ENCODE data around the gene USO1. TPM values are rescaled to one million over a fixed set of nuclear protein-coding genes. Genes with fewer than 3 reads are reported as not detected.
"Not testable (repeated sequence)": the region's sequence is repeated elsewhere in the genome, so short reads cannot be mapped to it uniquely, and the experiment has no call there.

USO1 gene
- total RNA-seq, 1 experiment from 2014 or later: 136 TPM

DNA sequence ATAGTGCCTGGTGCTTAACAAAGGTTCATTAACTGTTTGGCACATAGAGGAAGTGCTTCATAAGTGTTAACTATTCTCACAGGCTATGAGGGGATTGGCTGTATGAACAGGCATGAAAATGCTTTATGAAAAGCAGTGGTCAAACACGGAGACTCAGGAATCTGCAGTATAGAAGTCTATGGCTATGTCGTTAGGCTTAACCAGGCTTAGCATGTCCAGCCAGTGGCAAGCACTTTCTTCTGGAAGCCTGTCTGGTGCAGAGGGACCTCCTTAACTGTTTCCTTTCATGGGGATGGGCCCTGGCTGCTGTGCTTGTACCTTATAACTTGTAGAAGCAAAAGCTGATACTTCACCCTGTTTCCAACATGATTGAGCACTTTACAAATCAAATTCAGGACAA lies 99.4 kb downstream of the USO1 start:
- no peaks in the 10 kb centered on the region for H3K27me3 ChIP-seq (ENCODE audit: control insufficient read depth, insufficient read depth, low read length)
- no peaks in the 10 kb centered on the region for H3K36me3 ChIP-seq (replicated peaks; ENCODE audit: control insufficient read depth, insufficient read depth, low read length)
- DNase-seq: no peak
- no peak overlapping the region for H3K4me3 ChIP-seq (ENCODE audit: insufficient read depth, low read depth, low read length)

DNA sequence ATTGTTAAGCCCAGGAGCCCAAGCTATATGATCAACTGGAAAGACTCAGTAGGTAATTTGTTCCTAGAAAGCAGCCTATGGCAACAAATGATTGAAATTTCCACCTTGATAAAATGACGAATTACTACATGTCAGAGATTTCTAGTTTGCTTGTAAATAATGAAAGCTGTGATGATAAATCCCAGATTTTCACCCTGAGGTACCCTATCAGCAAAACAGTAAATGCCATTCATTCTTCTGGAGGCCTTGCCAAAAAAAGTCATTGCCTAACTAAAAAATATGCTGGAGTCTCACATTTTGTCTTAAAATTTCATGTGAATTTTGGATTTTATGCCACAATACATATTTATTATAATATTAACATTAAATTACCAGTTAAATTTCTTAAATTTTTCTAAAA lies 106.5 kb downstream of the USO1 start:
- no peaks in the 10 kb centered on the region for H3K27me3 ChIP-seq (ENCODE audit: control insufficient read depth, insufficient read depth, low read length)
- no peaks in the 10 kb centered on the region for H3K36me3 ChIP-seq (replicated peaks; ENCODE audit: control insufficient read depth, insufficient read depth, low read length)
- DNase-seq: no peak

DNA sequence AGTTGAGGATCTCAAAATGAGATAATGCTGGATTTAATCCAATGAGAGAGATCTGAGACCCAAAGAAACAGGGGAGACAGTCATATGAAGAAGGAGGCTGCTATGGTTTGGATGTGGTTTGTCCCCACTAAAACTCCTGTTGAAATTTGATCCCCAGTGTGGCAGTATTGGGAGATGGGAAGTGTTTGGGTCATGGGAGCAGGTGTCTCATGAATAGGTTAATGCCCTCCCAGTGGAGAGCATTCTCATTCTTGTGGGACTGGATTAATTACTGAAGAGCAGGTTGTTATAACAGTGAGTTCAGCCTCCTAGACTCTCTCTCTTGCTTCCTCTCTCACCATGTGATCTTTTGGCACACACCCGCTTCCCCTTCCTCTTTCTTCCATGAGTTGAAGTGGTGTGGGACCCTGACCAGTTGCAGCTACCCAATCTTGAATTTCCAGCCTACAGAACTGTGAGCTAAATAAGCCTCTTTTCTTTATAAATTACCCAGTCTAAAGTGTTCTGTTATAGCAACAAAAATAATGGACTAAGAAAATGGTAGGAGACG lies 107.6 kb downstream of the USO1 start:
- Histone ChIP-seq H3K36me3 (replicated peaks; ENCODE audit: control insufficient read depth, insufficient read depth, low read length) (no peaks in the 10 kb centered on the region), H3K4me3 (ENCODE audit: insufficient read depth, low read depth, low read length) (no peak overlapping the region), H3K27me3 (ENCODE audit: control insufficient read depth, insufficient read depth, low read length) (no peaks in the 10 kb centered on the region)
- peak; percentile 39 for DNase-seq

More for the DNA sequence above, 106.5 kb downstream of the USO1 start:
- no peak overlapping the region for H3K4me3 ChIP-seq (ENCODE audit: insufficient read depth, low read depth, low read length)

DNA sequence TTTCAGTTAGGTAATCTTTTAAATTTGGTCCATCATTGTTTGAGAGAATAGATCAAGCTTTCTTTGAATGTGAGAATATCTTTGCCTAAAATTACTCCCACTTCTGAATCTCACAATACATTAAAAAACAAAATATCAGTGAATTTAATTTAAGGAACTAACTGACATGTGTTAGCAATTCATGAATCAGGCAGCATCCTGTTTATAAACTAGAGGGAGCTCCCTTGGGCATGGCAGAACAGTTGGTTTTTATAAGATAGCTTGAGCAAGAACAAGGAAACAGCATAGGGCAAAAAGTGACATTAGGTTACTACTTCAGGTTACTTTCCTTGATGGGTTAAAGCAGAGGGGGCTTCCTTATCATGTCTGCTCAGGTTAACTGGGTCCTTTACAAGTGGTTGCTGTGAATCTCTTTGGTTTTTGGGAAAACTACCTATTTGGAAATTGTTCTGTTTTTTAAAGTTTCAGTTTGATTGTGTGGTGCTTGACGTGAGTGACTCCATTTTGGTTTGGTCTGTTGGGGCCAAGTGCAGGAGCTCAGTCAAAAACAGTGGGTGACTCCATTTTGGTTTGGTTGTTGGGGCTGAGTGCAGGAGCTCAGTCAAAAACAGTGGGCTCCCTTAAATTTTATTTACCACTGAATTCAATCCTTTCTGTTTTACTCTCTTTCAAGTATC lies 109.9 kb downstream of the USO1 start:
- H3K27me3 ChIP-seq (ENCODE audit: control insufficient read depth, insufficient read depth, low read length): no peaks in the 10 kb centered on the region
- no peak for DNase-seq
- no peak overlapping the region for H3K4me3 ChIP-seq (ENCODE audit: insufficient read depth, low read depth, low read length)
- no peaks in the 10 kb centered on the region for H3K36me3 ChIP-seq (replicated peaks; ENCODE audit: control insufficient read depth, insufficient read depth, low read length)

DNA sequence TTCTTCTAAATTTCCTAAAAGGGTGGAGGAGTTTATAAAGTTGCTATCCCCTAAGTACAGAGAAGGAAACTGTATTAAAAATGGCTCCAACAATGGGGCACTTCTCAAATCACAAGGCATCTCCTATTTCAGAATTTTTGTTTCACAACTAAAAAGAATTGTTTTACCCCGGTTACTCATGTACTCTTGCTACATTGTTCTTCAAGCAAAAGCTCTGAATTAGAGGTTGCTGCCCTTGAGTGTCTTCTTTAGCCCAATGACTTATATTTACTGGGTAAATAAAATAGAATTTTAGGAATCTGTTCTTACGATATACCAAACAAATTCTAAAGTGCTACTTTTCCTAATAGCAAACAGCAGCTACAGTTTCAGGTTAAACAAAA lies 110.4 kb downstream of the USO1 start:
- Histone ChIP-seq H3K27me3 (ENCODE audit: control insufficient read depth, insufficient read depth, low read length) (no peaks in the 10 kb centered on the region), H3K4me3 (ENCODE audit: insufficient read depth, low read depth, low read length) (no peak overlapping the region), H3K36me3 (replicated peaks; ENCODE audit: control insufficient read depth, insufficient read depth, low read length) (no peaks in the 10 kb centered on the region)
- DNase-seq: no peak

DNA sequence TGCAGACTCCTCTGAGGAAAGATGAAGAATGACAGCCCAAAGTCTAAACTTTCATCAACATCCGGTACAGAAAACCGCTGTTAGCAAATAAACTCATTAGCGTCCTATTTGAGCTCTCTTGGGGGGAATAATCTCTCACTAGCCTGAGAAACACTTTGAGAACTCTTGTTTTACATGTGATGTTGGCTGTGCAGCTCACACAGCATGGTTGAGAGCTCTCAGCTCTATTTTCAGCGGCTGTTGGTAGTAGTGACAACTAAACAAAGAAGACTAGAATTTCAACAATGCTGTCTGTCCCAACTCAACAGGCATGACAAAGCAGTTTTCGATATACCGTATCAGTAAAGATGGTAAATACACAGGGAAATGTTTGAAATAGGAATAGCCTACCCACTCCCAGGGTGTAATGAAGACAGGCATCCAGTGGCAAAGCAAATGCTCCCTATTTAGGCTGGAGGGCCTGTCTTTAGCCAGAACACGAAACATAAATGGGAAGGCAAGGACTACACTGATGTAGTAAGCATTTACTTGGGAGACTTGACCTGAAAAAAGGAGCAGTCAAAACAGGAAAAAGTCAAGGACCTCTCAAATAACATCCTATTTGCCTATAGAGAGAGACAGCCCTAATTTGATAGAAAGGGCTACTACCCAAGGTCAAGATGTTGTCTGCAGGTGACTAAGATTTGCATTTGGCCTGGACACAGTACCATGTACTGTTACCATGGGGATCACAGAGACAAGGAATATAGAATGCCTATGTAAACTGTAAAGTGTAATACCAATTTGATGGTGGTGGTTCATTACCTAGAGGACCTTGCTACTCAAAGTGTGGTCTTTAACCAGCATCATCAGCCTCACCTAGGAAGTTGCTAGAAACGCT lies 117.5 kb downstream of the USO1 start:
- no peaks in the 10 kb centered on the region for H3K36me3 ChIP-seq (replicated peaks; ENCODE audit: control insufficient read depth, insufficient read depth, low read length)
- H3K4me3 ChIP-seq (ENCODE audit: insufficient read depth, low read depth, low read length): no peak overlapping the region
- DNase-seq: no peak
- H3K27me3 ChIP-seq (ENCODE audit: control insufficient read depth, insufficient read depth, low read length): no peaks in the 10 kb centered on the region

DNA sequence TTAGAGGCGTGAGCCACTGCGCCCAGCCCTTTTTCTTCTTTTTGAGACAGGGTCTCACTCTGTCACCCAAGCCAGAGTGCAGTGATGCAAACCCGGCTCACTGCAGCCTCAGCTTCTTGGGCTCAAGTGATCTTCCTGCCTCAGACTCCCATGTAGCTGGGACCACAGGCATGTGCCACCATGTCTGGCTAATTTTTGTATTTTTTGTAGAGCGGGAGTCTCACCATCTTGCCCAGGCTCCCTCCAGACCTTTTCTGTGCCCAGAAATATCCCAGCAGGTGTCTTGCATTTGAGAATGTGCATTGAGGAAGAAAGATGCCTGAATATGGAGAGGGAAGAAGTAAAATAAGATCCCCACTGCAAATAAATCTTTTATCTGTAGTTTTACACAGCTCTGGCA lies 119.2 kb downstream of the USO1 start:
- no peak overlapping the region for H3K4me3 ChIP-seq (ENCODE audit: insufficient read depth, low read depth, low read length)
- DNase-seq: no peak
- no peaks in the 10 kb centered on the region for H3K27me3 ChIP-seq (ENCODE audit: control insufficient read depth, insufficient read depth, low read length)
- no peaks in the 10 kb centered on the region for H3K36me3 ChIP-seq (replicated peaks; ENCODE audit: control insufficient read depth, insufficient read depth, low read length)

DNA sequence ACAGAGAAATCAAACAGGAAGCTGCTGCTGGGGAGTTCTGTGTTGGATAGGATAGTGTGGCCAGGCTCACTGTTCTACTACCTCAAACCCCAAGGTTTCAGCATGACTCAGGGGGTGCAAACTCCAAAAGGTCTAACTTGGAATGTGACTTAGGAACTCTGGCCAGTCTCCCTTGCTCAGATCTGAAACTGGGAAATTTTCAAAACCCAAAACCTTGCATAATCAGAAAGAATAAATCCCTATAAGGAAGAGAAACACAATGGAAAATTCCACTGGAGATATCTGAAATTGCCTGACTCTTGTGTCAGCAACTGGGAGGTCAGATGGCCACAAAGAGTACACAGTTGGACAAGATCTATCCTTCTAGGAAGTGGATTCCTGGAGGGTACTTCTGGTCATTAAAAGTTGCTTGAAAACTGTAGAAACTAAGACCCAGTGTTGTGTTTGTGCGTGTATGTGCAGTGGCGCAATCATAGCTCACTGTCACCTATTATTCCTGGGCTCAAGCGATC lies 119.8 kb downstream of the USO1 start:
- H3K36me3 ChIP-seq (replicated peaks; ENCODE audit: control insufficient read depth, insufficient read depth, low read length): no peaks in the 10 kb centered on the region
- DNase-seq: no peak
- no peaks in the 10 kb centered on the region for H3K27me3 ChIP-seq (ENCODE audit: control insufficient read depth, insufficient read depth, low read length)
- no peak overlapping the region for H3K4me3 ChIP-seq (ENCODE audit: insufficient read depth, low read depth, low read length)

DNA sequence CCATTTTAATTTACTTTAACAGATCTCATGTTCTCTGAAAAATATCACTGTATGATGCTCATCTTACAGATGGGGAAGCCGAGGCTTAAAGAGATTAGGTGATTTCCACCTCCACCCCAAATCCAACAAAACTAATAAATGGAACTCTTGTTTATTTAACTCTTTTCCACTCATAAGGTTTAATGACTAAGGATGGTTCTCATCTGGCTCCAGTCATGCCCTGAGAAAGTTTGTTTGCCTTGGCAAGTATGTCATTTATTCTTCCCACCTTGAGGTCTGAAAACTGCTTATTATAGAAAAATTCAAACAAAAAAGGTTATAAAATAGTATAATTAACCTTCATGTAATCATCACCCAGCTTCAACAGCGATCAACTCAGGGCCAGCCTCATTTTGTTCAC lies 121.6 kb downstream of the USO1 start:
- DNase-seq: no peak
- no peaks in the 10 kb centered on the region for H3K27me3 ChIP-seq (ENCODE audit: control insufficient read depth, insufficient read depth, low read length)
- no peaks in the 10 kb centered on the region for H3K36me3 ChIP-seq (replicated peaks; ENCODE audit: control insufficient read depth, insufficient read depth, low read length)
- H3K4me3 ChIP-seq (ENCODE audit: insufficient read depth, low read depth, low read length): no peak overlapping the region

DNA sequence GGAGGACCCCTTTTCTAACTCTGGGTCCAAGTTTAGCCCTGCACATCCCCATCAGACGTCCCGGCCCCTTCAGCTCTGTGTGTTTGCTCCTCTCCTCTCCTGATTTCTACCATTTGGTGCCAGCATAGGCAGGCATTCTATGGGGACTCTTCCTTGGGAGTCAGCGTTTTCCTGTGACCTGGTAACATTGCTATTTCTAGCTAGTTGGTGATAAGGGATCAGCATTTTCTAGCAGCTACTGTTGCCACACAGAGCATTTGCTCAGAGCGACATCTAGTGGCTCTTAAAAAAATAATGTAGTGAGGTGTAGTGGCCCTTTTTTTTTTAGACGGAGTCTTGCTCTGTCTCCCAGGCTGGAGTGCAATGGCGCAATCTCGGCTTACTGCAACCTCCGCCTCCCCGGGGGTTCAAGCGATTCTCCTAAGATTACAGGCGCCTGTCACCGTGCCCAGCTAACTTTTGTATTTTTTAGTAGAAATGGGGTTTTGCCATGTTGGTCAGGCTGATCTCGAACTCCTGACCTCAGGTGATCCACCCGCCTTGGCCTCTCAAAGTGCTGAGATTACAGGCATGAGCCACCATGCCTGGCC lies 123.9 kb downstream of the USO1 start:
- H3K36me3 ChIP-seq (replicated peaks; ENCODE audit: control insufficient read depth, insufficient read depth, low read length); H3K27me3 ChIP-seq (ENCODE audit: control insufficient read depth, insufficient read depth, low read length); H3K4me3 ChIP-seq (ENCODE audit: insufficient read depth, low read depth, low read length): not testable (repeated sequence)
- peak; percentile 68 for DNase-seq

DNA sequence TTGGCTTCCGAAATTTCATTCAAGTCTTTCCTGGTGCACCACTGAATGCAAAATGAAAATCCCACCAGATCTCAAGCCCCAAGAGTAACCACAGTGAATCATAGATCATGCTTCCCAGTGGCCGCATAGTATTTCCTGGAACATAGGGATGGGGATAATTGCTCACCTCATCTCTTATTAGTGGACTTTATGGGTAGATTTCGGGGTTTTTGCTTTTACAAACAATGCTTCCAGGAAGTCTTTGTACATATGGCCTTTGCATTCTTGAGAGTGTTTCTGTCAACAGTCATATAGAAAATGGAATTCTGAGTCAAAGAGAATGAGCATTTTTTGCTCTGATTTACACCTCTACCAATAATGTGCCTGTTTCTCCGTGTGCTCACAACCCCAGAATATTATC lies 124.5 kb downstream of the USO1 start:
- no peak overlapping the region for H3K4me3 ChIP-seq (ENCODE audit: insufficient read depth, low read depth, low read length)

DNA sequence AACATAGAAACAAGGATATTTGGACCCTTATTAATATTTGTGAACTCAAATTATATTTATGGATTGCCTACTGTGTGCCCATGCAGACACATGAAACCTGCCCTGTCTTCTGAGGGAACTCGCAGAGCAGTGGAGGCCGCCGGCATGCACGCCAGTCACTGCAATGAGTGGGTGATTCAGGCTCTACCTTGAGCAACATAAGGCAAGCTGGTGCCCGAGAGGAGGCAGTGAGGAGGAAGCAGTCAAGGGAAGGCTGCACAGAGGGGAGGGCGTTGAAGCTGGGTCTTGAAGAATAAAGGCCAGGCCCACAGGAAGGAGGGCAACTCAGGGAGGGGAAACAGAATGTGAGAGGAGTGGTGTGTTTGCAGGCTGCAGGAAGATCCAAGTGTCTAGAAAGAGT lies 125.1 kb downstream of the USO1 start:
- peak; percentile 26 for DNase-seq

More for the DNA sequence above, 124.5 kb downstream of the USO1 start:
- no peak for DNase-seq
- Histone ChIP-seq H3K36me3 (replicated peaks; ENCODE audit: control insufficient read depth, insufficient read depth, low read length) (no peaks in the 10 kb centered on the region), H3K27me3 (ENCODE audit: control insufficient read depth, insufficient read depth, low read length) (no peaks in the 10 kb centered on the region)

DNA sequence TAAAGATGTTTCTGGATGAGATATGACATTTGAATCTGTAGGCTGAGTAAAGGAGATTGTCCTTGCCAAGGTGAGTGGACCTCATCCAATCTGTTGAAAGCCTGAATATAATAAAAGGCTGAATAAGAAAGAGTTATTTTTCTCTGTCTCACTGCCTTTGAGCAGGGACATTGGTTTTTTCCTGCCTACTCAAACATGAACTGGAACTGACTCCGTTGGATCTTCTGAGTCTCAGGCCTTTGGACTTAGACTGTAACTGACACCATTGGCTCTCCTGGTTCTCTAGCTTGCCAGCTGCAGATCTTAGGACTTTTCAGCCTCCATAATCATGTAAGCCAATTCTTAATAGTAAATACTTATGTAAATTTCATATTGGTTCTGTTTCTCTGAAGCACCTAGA lies 134.3 kb downstream of the USO1 start:
- no peak overlapping the region for H3K4me3 ChIP-seq (ENCODE audit: insufficient read depth, low read depth, low read length)
- no peaks in the 10 kb centered on the region for H3K27me3 ChIP-seq (ENCODE audit: control insufficient read depth, insufficient read depth, low read length)
- DNase-seq: no peak
- H3K36me3 ChIP-seq (replicated peaks; ENCODE audit: control insufficient read depth, insufficient read depth, low read length): no peaks in the 10 kb centered on the region

More for the DNA sequence above, 125.1 kb downstream of the USO1 start:
- H3K27me3 ChIP-seq (ENCODE audit: control insufficient read depth, insufficient read depth, low read length): no peaks in the 10 kb centered on the region
- no peak overlapping the region for H3K4me3 ChIP-seq (ENCODE audit: insufficient read depth, low read depth, low read length)
- H3K36me3 ChIP-seq (replicated peaks; ENCODE audit: control insufficient read depth, insufficient read depth, low read length): no peaks in the 10 kb centered on the region

DNA sequence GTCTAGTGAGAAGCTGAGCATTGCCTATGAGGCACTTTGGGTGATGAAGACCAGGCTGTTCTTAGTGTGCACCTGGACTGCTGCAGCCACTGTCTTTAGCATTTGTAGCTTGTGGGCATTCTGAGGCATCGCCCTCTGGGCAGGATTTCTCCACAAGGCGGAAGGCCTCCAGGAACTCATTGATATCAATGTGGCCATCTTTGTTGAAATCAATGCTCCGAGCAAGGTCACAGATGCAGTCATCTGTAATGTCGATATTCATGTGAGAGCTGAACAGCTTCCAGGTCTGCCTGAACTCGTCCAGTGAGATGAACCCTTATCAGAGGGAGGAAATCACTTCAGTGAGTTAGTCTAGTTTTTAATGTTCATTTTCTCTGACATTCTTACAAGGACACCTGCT lies 136.2 kb downstream of the USO1 start:
- Histone ChIP-seq H3K4me3 (ENCODE audit: insufficient read depth, low read depth, low read length) (no peak overlapping the region), H3K36me3 (replicated peaks; ENCODE audit: control insufficient read depth, insufficient read depth, low read length) (no peaks in the 10 kb centered on the region), H3K27me3 (ENCODE audit: control insufficient read depth, insufficient read depth, low read length) (no peaks in the 10 kb centered on the region)
- no peak for DNase-seq

All from H7 (cell line).